ENCODE data around the gene PCNX4. TPM values are rescaled to one million over a fixed set of nuclear protein-coding genes. Genes with fewer than 3 reads are reported as not detected.

PCNX4 gene
- total RNA-seq, 1 experiment from 2014 or later: 66.2 TPM

- Histone ChIP-seq H3K9me3 (replicated peaks) (peaks cover 3% of the 10 kb centered on the region; the same call in 1 of the 2 replicates), H3K36me3 (no peaks in the 10 kb centered on the region), H3K4me1 (no peaks in the 10 kb centered on the region), H3K27ac (no peak overlapping the region), H3K4me3 (no peak overlapping the region), H3K27me3 (no peaks in the 10 kb centered on the region)
- no peak for DNase-seq
Observed at GRCh38 chr14:60196291-60196690, 104.6 kb downstream of the PCNX4 start.

- Histone ChIP-seq H3K4me3 (no peak overlapping the region), H3K27me3 (no peaks in the 10 kb centered on the region), H3K27ac (no peak overlapping the region), H3K4me1 (no peaks in the 10 kb centered on the region), H3K36me3 (no peaks in the 10 kb centered on the region), H3K9me3 (replicated peaks) (peaks cover 3% of the 10 kb centered on the region; the same call in 1 of the 2 replicates)
- DNase-seq: no peak
Observed at GRCh38 chr14:60197629-60198303, 106.0 kb downstream of the PCNX4 start.

- Histone ChIP-seq H3K27me3 (no peaks in the 10 kb centered on the region), H3K4me1 (no peaks in the 10 kb centered on the region), H3K36me3 (no peaks in the 10 kb centered on the region), H3K27ac (no peak overlapping the region), H3K4me3 (no peak overlapping the region), H3K9me3 (replicated peaks) (peaks cover 3% of the 10 kb centered on the region; the same call in 1 of the 2 replicates)
- no peak for DNase-seq
Observed at GRCh38 chr14:60199321-60199720, 107.6 kb downstream of the PCNX4 start.

- Histone ChIP-seq H3K27me3 (no peaks in the 10 kb centered on the region), H3K36me3 (no peaks in the 10 kb centered on the region), H3K27ac (no peak overlapping the region), H3K4me1 (no peaks in the 10 kb centered on the region), H3K4me3 (no peak overlapping the region), H3K9me3 (replicated peaks) (0 out of 2 replicates have a peak, but pooled peaks cover 3% of the 10 kb centered on the region)
- DNase-seq: no peak
Observed at GRCh38 chr14:60204104-60204842, 112.5 kb downstream of the PCNX4 start.

- H3K4me1 ChIP-seq: no peaks in the 10 kb centered on the region
- no peak overlapping the region for H3K4me3 ChIP-seq
- 0 out of 2 replicates have a peak, but pooled peaks cover under 1% of the 10 kb centered on the region for H3K9me3 ChIP-seq (replicated peaks)
- no peaks in the 10 kb centered on the region for H3K27me3 ChIP-seq
- no peak overlapping the region for H3K27ac ChIP-seq
- no peaks in the 10 kb centered on the region for H3K36me3 ChIP-seq
- DNase-seq: no peak
Observed at GRCh38 chr14:60204843-60205774, 113.4 kb downstream of the PCNX4 start.

- H3K36me3 ChIP-seq: no peaks in the 10 kb centered on the region
Observed at GRCh38 chr14:60206249-60206670, 114.5 kb downstream of the PCNX4 start.

GRCh38 chr14:60206837-60207533 is 115.3 kb downstream of the PCNX4 start:
- DNase-seq: no peak
- H3K27me3 ChIP-seq: no peaks in the 10 kb centered on the region
- no peaks in the 10 kb centered on the region for H3K36me3 ChIP-seq
- no peak overlapping the region for H3K27ac ChIP-seq
- no peaks in the 10 kb centered on the region for H3K9me3 ChIP-seq (replicated peaks)
- no peaks in the 10 kb centered on the region for H3K4me1 ChIP-seq
- no peak overlapping the region for H3K4me3 ChIP-seq

More at GRCh38 chr14:60206249-60206670, 114.5 kb downstream of the PCNX4 start:
- Histone ChIP-seq H3K9me3 (replicated peaks) (no peaks in the 10 kb centered on the region), H3K4me3 (no peak overlapping the region), H3K27ac (no peak overlapping the region), H3K27me3 (no peaks in the 10 kb centered on the region), H3K4me1 (no peaks in the 10 kb centered on the region)
- no peak for DNase-seq

- Histone ChIP-seq H3K27ac (no peak overlapping the region), H3K36me3 (no peaks in the 10 kb centered on the region), H3K4me1 (no peaks in the 10 kb centered on the region), H3K4me3 (no peak overlapping the region), H3K9me3 (replicated peaks) (no peaks in the 10 kb centered on the region), H3K27me3 (no peaks in the 10 kb centered on the region)
- DNase-seq: no peak
Observed at GRCh38 chr14:60210703-60211102, 119.0 kb downstream of the PCNX4 start.

- H3K27ac ChIP-seq: no peak overlapping the region
- no peaks in the 10 kb centered on the region for H3K36me3 ChIP-seq
- no peak for DNase-seq
- no peaks in the 10 kb centered on the region for H3K9me3 ChIP-seq (replicated peaks)
- H3K4me3 ChIP-seq: no peak overlapping the region
- H3K4me1 ChIP-seq: no peaks in the 10 kb centered on the region
- H3K27me3 ChIP-seq: no peaks in the 10 kb centered on the region
Observed at GRCh38 chr14:60211153-60211552, 119.4 kb downstream of the PCNX4 start.

GRCh38 chr14:60212503-60213371 is 121.0 kb downstream of the PCNX4 start:
- Histone ChIP-seq H3K36me3 (no peaks in the 10 kb centered on the region), H3K9me3 (replicated peaks) (no peaks in the 10 kb centered on the region), H3K27me3 (no peaks in the 10 kb centered on the region), H3K4me3 (no peak overlapping the region), H3K27ac (no peak overlapping the region), H3K4me1 (no peaks in the 10 kb centered on the region)
- no peak for DNase-seq

- no peak overlapping the region for H3K4me3 ChIP-seq
- H3K27me3 ChIP-seq: no peaks in the 10 kb centered on the region
- no peak for DNase-seq
- H3K9me3 ChIP-seq (replicated peaks): no peaks in the 10 kb centered on the region
- H3K27ac ChIP-seq: no peak overlapping the region
- H3K4me1 ChIP-seq: no peaks in the 10 kb centered on the region
- H3K36me3 ChIP-seq: no peaks in the 10 kb centered on the region
Observed at GRCh38 chr14:60214003-60214402, 122.3 kb downstream of the PCNX4 start.

- no peaks in the 10 kb centered on the region for H3K4me1 ChIP-seq
- H3K4me3 ChIP-seq: no peak overlapping the region
- no peak for DNase-seq
- H3K9me3 ChIP-seq (replicated peaks): no peaks in the 10 kb centered on the region
- H3K36me3 ChIP-seq: no peaks in the 10 kb centered on the region
- no peaks in the 10 kb centered on the region for H3K27me3 ChIP-seq
- no peak overlapping the region for H3K27ac ChIP-seq
Observed at GRCh38 chr14:60214415-60215126, 122.8 kb downstream of the PCNX4 start.

GRCh38 chr14:60215127-60215444 is 123.4 kb downstream of the PCNX4 start:
- Histone ChIP-seq H3K4me1 (no peaks in the 10 kb centered on the region), H3K27ac (no peak overlapping the region), H3K9me3 (replicated peaks) (no peaks in the 10 kb centered on the region), H3K36me3 (no peaks in the 10 kb centered on the region), H3K27me3 (no peaks in the 10 kb centered on the region), H3K4me3 (no peak overlapping the region)
- DNase-seq: no peak

Data from SJCRH30 (cell line).